Brain pericyte (primary cell): ENCODE measurements around the gene ATG10.
"Not testable (repeated sequence)": the region's sequence is repeated elsewhere in the genome, so short reads cannot be mapped to it uniquely, and the experiment has no call there.

Source experiments
- DNase-seq: peaks from one replicate; pipeline ENCODE4 v3.0.0-alpha.2; 2012; ENCODE audit warnings: low read depth, low spot score

Gene ATG10

GRCh38 chr5:82129723-82130285, 158.0 kb downstream of the ATG10 start:
- DNase-seq = no peak

- DNase-seq = no peak
These were observed 158.8 kb downstream of the ATG10 start for GRCh38 chr5:82130602-82131001.

- DNase-seq = no peak
These were observed 165.4 kb downstream of the ATG10 start for GRCh38 chr5:82137205-82137604.

- DNase-seq = not testable (repeated sequence)
These were observed 168.0 kb downstream of the ATG10 start for GRCh38 chr5:82139837-82140236.

GRCh38 chr5:82142217-82142841, 170.5 kb downstream of the ATG10 start:
- no peak for DNase-seq

GRCh38 chr5:82142928-82143577, 171.2 kb downstream of the ATG10 start:
- no peak for DNase-seq

- no peak for DNase-seq
These were observed 176.2 kb downstream of the ATG10 start for GRCh38 chr5:82147860-82148573.

- DNase-seq = no peak
These were observed 177.6 kb downstream of the ATG10 start for GRCh38 chr5:82149434-82149833.

- DNase-seq = no peak
These were observed 178.7 kb downstream of the ATG10 start for GRCh38 chr5:82150559-82150958.

GRCh38 chr5:82151204-82151603, 179.4 kb downstream of the ATG10 start:
- no peak for DNase-seq

- no peak for DNase-seq
These were observed 179.8 kb downstream of the ATG10 start for GRCh38 chr5:82151662-82152061.

- DNase-seq = no peak
These were observed 181.2 kb downstream of the ATG10 start for GRCh38 chr5:82152978-82153481.

- DNase-seq = no peak
These were observed 183.0 kb downstream of the ATG10 start for GRCh38 chr5:82154776-82155175.

- DNase-seq = no peak
These were observed 183.5 kb downstream of the ATG10 start for GRCh38 chr5:82155305-82155704.

GRCh38 chr5:82156874-82157273, 185.1 kb downstream of the ATG10 start:
- DNase-seq = no peak

GRCh38 chr5:82158755-82159413, 187.1 kb downstream of the ATG10 start:
- no peak for DNase-seq

GRCh38 chr5:82160948-82161347, 189.1 kb downstream of the ATG10 start:
- no peak for DNase-seq

GRCh38 chr5:82162573-82162972, 190.8 kb downstream of the ATG10 start:
- DNase-seq = no peak

GRCh38 chr5:82163452-82164175, 191.8 kb downstream of the ATG10 start:
- DNase-seq = no peak

- no peak for DNase-seq
These were observed 192.6 kb downstream of the ATG10 start for GRCh38 chr5:82164176-82164976.
